Stimulated activated CD4-positive, alpha-beta T cell treated with anti-CD3 and anti-CD28 coated beads, Interleukin-2, amount 100 ng/mL, for 48 hours (primary cell): ENCODE data around the gene TNKS1BP1.

ENCODE experiments used
- DNase-seq, 2 donors: peaks; one replicate each; pipeline ENCODE4 v3.0.0-alpha.2; 2020

The TNKS1BP1 gene

GRCh38 chr11:57331720-57332119 is 7.0 kb upstream of the TNKS1BP1 start:
- no peak for DNase-seq

GRCh38 chr11:57330029-57330428 is 5.3 kb upstream of the TNKS1BP1 start:
- no peak for DNase-seq

- DNase-seq, result no peak
These were observed 3.0 kb upstream of the TNKS1BP1 start for GRCh38 chr11:57327721-57328120.

- no peak for DNase-seq
These were observed 940 bp upstream of the TNKS1BP1 start for GRCh38 chr11:57325735-57326048.

GRCh38 chr11:57324154-57324885 is 432 bp downstream of the TNKS1BP1 start:
- DNase-seq, result no peak

GRCh38 chr11:57323855-57324153 is 948 bp downstream of the TNKS1BP1 start:
- DNase-seq, result no peak

- DNase-seq, result no peak
These were observed 1.4 kb downstream of the TNKS1BP1 start for GRCh38 chr11:57323167-57323854.

GRCh38 chr11:57322256-57323166 is 2.2 kb downstream of the TNKS1BP1 start:
- DNase-seq, result no peak

- no peak for DNase-seq
These were observed 3.1 kb downstream of the TNKS1BP1 start for GRCh38 chr11:57321388-57322255.

GRCh38 chr11:57320719-57321387 is 3.9 kb downstream of the TNKS1BP1 start:
- DNase-seq, result no peak

- DNase-seq, result no peak
These were observed 4.6 kb downstream of the TNKS1BP1 start for GRCh38 chr11:57320067-57320718.

- no peak for DNase-seq
These were observed 6.6 kb downstream of the TNKS1BP1 start for GRCh38 chr11:57318178-57318577.

- DNase-seq, result no peak
These were observed 8.7 kb downstream of the TNKS1BP1 start for GRCh38 chr11:57316017-57316416.

GRCh38 chr11:57315491-57315890 is 9.3 kb downstream of the TNKS1BP1 start:
- no peak for DNase-seq

- DNase-seq, result no peak
These were observed 10.4 kb downstream of the TNKS1BP1 start for GRCh38 chr11:57314221-57314973.

- no peak for DNase-seq
These were observed 11.0 kb downstream of the TNKS1BP1 start for GRCh38 chr11:57313788-57314135.

GRCh38 chr11:57313071-57313787 is 11.5 kb downstream of the TNKS1BP1 start:
- no peak for DNase-seq

- no peak for DNase-seq
These were observed 12.2 kb downstream of the TNKS1BP1 start for GRCh38 chr11:57312511-57313021.

- peak; percentile 54 to 60 for DNase-seq
These were observed 13.4 kb downstream of the TNKS1BP1 start for GRCh38 chr11:57311109-57311936.
